Fibroblast of pulmonary artery (primary cell): Measurements from ENCODE around the gene SLC22A12.

ENCODE experiments used
- DNase-seq: peaks from one replicate; pipeline ENCODE4 v3.0.0-alpha.2; 2010; ENCODE audit warnings: low read depth
- H3K4me3 ChIP-seq: replicated peaks from 2 replicates; pipeline ENCODE4 v1.5.1; 2011; ENCODE audit warnings: low read depth, mild to moderate bottlenecking, control low read depth, low read length, moderate library complexity
- TF ChIP-seq, protein P1 (sequence below): IDR thresholded peaks from 2 replicates; pipeline ENCODE4 v1.5.1; 2011; ENCODE audit warnings: mild to moderate bottlenecking, control low read depth, low read length, inconsistent platforms; ENCODE audit errors: missing control alignments

SLC22A12 gene

GRCh38 chr11:64586366-64586765 lies 4.7 kb upstream of the SLC22A12 start:
- TF ChIP-seq, protein P1, sequence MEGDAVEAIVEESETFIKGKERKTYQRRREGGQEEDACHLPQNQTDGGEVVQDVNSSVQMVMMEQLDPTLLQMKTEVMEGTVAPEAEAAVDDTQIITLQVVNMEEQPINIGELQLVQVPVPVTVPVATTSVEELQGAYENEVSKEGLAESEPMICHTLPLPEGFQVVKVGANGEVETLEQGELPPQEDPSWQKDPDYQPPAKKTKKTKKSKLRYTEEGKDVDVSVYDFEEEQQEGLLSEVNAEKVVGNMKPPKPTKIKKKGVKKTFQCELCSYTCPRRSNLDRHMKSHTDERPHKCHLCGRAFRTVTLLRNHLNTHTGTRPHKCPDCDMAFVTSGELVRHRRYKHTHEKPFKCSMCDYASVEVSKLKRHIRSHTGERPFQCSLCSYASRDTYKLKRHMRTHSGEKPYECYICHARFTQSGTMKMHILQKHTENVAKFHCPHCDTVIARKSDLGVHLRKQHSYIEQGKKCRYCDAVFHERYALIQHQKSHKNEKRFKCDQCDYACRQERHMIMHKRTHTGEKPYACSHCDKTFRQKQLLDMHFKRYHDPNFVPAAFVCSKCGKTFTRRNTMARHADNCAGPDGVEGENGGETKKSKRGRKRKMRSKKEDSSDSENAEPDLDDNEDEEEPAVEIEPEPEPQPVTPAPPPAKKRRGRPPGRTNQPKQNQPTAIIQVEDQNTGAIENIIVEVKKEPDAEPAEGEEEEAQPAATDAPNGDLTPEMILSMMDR: no peak
- DNase-seq: no peak
- no peak overlapping the region for H3K4me3 ChIP-seq

DNA sequence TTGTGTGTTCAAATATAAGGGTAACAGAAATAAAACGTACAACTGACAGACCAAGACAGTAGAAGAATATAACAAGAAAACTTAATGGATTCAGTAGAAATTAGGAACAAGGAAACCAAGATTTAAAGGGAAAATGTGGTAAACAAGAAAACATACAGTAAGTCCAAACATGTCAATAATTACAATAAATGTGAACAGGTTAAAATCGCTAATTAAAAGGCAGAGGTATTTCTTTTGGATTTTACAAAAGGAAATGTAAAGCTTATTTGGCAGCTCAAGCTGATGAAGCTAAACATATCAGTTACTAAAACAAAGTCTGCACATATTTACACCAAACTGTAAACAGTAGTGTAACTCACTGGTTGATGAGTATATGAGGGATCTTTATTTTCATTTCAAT lies 2.3 kb upstream of the SLC22A12 start:
- H3K4me3 ChIP-seq: no peak overlapping the region
- TF ChIP-seq, protein P1: no peak
- DNase-seq: no peak

DNA sequence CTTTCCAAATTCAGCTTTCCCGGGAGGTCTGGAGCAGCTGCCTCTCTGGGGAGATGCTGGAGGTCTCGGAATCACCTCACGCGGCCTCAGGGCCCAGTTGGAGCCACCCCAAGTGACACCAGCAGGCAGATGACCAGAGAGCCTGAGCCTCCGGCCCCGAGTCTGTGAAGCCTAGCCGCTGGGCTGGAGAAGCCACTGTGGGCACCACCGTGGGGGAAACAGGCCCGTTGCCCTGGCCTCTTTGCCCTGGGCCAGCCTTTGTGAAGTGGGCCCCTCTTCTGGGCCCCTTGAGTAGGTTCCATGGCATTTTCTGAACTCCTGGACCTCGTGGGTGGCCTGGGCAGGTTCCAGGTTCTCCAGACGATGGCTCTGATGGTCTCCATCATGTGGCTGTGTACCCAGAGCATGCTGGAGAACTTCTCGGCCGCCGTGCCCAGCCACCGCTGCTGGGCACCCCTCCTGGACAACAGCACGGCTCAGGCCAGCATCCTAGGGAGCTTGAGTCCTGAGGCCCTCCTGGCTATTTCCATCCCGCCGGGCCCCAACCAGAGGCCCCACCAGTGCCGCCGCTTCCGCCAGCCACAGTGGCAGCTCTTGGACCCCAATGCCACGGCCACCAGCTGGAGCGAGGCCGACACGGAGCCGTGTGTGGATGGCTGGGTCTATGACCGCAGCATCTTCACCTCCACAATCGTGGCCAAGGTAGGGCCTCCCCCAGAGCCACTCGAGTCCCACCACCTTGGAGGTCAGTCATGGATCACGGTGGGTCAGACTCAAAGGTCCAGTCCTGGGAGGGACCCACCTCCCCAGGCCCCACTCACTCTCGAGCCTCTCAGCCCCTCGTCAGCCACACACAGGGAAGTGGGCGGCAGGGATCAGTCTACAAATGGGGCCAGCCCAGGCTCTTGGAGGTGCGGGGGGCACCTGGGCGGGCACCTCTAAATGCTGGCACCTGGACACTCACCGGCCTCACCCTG lies 525 bp downstream of the SLC22A12 start:
- DNase-seq: no peak
- TF ChIP-seq, protein P1: no peak
- no peak overlapping the region for H3K4me3 ChIP-seq

- TF ChIP-seq, protein P1: no peak
- no peak overlapping the region for H3K4me3 ChIP-seq
- no peak for DNase-seq
Observed at GRCh38 chr11:64592234-64592615, 1.2 kb downstream of the SLC22A12 start.

DNA sequence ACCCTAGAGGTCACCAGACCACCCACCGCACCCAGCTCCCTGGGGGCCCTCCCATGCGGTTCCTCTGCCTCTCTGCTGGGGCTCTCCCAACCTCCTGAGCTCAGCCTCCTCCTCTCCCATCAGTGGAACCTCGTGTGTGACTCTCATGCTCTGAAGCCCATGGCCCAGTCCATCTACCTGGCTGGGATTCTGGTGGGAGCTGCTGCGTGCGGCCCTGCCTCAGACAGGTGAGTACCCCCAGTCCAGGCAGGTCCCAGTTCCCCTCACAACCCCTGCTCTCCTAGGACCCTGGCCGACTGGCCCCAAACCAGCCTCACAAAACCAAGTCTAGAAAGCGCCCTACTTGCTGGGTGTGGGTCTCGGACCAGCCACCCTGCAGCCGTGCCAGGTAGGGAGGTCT lies 1.6 kb downstream of the SLC22A12 start:
- no peak overlapping the region for H3K4me3 ChIP-seq
- no peak for DNase-seq
- TF ChIP-seq, protein P1: no peak

DNA sequence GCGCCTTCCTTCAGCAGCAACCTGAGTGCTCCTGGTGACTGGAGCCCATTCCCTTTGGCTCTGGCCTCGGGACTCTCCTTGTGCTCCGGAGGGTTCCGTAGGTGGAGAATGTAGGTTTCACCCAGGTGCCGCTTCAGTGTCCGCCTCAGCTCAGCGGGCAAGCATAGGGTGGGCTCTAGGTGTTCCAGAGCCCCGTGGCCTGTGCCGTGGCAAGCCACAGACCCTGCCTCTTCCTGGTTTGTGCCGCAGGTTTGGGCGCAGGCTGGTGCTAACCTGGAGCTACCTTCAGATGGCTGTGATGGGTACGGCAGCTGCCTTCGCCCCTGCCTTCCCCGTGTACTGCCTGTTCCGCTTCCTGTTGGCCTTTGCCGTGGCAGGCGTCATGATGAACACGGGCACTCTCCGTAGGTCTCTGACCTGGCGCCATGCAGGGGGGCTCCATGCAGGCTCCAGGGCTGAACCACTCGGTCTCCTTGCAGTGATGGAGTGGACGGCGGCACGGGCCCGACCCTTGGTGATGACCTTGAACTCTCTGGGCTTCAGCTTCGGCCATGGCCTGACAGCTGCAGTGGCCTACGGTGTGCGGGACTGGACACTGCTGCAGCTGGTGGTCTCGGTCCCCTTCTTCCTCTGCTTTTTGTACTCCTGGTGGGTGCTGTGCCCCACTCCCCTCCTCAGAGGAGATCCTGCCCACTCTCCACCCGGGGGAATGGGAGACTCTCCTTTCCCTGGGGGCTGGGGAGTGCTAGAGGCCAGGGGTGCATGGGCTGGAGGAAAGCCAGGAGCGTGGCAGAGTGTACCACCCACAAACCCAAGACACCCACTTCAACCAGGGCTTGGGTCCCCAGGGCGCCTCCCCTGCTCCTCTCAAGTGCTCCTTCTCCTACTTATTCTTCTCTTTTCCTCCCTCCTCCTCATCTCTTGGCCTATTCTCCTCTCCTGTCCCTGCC lies 2.4 kb downstream of the SLC22A12 start:
- no peak for DNase-seq
- H3K4me3 ChIP-seq: no peak overlapping the region
- TF ChIP-seq, protein P1: no peak
